Measurements from ENCODE around the gene SUZ12. TPM values are rescaled to one million over a fixed set of nuclear protein-coding genes. Genes with fewer than 3 reads are reported as not detected.
"Not testable (repeated sequence)": the region's sequence is repeated elsewhere in the genome, so short reads cannot be mapped to it uniquely, and the experiment has no call there.

The SUZ12 gene
- total RNA-seq, 2 experiments from 2014 or later, result 27.8 to 68.2 TPM

DNA sequence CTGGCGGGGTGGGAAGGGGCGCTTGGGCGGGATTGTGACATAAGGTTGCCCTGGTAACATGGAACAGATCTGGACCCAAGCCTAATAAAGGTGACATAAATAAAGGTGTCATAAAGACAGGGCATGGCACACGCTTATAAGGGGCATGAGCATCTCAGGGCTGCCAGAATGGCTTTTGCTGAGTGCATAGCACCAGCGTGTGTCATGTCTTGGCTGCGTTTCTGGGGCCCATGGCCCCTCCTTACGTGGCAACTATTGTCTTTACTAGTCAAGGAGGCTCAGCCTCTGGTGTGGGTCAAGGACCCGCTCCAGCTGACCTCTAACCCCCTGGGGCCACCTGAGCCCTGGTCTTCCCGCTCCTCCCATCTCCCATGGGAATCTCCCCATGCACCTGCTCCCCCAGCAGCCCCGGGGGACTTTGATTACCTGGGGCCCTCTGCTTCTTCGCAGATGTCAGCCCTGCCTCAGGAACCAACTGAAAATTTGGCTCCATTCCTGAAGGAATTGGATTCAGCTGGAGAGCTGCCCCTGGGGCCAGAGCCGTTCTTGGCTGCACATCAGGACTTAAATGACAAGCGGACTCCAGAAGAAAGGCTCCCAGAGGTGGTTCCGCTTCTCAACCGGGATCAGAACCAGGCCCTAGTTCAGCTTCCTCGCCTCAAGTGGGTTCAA is 84.3 kb downstream of the SUZ12 start:
- Histone ChIP-seq H3K36me3 (ENCODE audit: insufficient read depth, low read length) (peaks cover 15% of the 10 kb centered on the region), H3K9me3 (ENCODE audit: low read length) (no peaks in the 10 kb centered on the region), H4K20me1 (ENCODE audit: insufficient read depth, low read length) (no peaks in the 10 kb centered on the region), H3K4me1 (ENCODE audit: insufficient read depth, low read length, poor library complexity, severe bottlenecking) (no peaks in the 10 kb centered on the region), H2AFZ (ENCODE audit: low read length) (no peak overlapping the region), H3K9me2 (ENCODE audit: insufficient read depth, low read length) (no peaks in the 10 kb centered on the region), H3K79me2 (ENCODE audit: insufficient read depth, low read depth, low read length) (0 out of 2 replicates have a peak, but pooled peaks cover 2% of the 10 kb centered on the region), H3K27ac (ENCODE audit: low read depth, low read length, poor library complexity, severe bottlenecking) (no peak overlapping the region), H3K4me2 (ENCODE audit: low read length) (no peak overlapping the region), H3K4me3 (ENCODE audit: low read depth, low read length, poor library complexity, severe bottlenecking) (no peak overlapping the region)
- POLR2A ChIA-PET, result no interaction called here
- BruUV-seq (replicated peaks), result no TSS peak
- TF ChIP-seq CTCF (conservative IDR thresholded peaks at IDR 0.05; ENCODE audit: low read length) (no peak), EZH2phosphoT487 (IDR thresholded peaks at IDR 0.05; ENCODE audit: borderline replicate concordance, low read depth, low read length) (no peak)
- intact Hi-C loops (cut with micrococcal nuclease; ENCODE audit: unreplicated experiment), result no loop called here
- DNase-seq (ENCODE audit: low spot score), result no peak
- CTCF ChIA-PET (ENCODE audit: unreplicated experiment), result no interaction called here

GRCh38 chr17:32021615-32021955 is 84.8 kb downstream of the SUZ12 start:
- Histone ChIP-seq H3K9me3 (ENCODE audit: low read length) (no peaks in the 10 kb centered on the region), H3K36me3 (ENCODE audit: insufficient read depth, low read length) (peaks cover 15% of the 10 kb centered on the region), H3K9me2 (ENCODE audit: insufficient read depth, low read length) (no peaks in the 10 kb centered on the region), H3K79me2 (ENCODE audit: insufficient read depth, low read depth, low read length) (no peaks in the 10 kb centered on the region), H2AFZ (ENCODE audit: low read length) (no peak overlapping the region), H4K20me1 (ENCODE audit: insufficient read depth, low read length) (no peaks in the 10 kb centered on the region), H3K4me2 (ENCODE audit: low read length) (no peak overlapping the region), H3K4me1 (ENCODE audit: insufficient read depth, low read length, poor library complexity, severe bottlenecking) (no peaks in the 10 kb centered on the region), H3K27ac (ENCODE audit: low read depth, low read length, poor library complexity, severe bottlenecking) (no peak overlapping the region), H3K4me3 (ENCODE audit: low read depth, low read length, poor library complexity, severe bottlenecking) (no peak overlapping the region)
- intact Hi-C loops (cut with micrococcal nuclease; ENCODE audit: unreplicated experiment), result no loop called here
- no TSS peak for BruUV-seq (replicated peaks)
- TF ChIP-seq CTCF (conservative IDR thresholded peaks at IDR 0.05; ENCODE audit: low read length), result no peak
- no peak for TF ChIP-seq EZH2phosphoT487 (IDR thresholded peaks at IDR 0.05; ENCODE audit: borderline replicate concordance, low read depth, low read length)
- DNase-seq (ENCODE audit: low spot score), result no peak
- CTCF ChIA-PET (ENCODE audit: unreplicated experiment), result no interaction called here
- POLR2A ChIA-PET, result no interaction called here

DNA sequence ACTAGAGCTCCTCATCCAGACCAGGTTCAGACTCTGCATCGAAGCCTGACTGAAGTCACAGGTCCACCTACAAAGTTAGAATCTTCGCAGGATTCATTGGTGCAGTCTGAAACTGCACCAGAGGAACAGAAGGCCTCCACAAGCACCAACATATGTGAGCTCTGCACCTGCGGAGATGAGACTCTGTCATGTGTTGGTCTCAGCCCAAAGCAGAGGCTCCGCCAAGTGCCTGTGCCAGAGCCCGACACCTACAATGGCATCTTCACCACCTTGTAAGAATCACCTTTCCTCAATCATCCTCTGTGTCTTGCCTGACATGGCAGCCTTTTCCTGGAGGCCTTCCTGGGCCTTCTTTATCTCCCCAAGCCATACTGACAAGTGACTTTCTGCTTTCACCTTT is 85.7 kb downstream of the SUZ12 start:
- DNase-seq (ENCODE audit: low spot score); H3K9me2 ChIP-seq (ENCODE audit: insufficient read depth, low read length); H2AFZ ChIP-seq (ENCODE audit: low read length); CTCF ChIA-PET (ENCODE audit: unreplicated experiment); H3K27ac ChIP-seq (ENCODE audit: low read depth, low read length, poor library complexity, severe bottlenecking); H3K9me3 ChIP-seq (ENCODE audit: low read length); BruUV-seq (replicated peaks); POLR2A ChIA-PET; H3K4me2 ChIP-seq (ENCODE audit: low read length); H3K79me2 ChIP-seq (ENCODE audit: insufficient read depth, low read depth, low read length); H3K4me3 ChIP-seq (ENCODE audit: low read depth, low read length, poor library complexity, severe bottlenecking); H3K4me1 ChIP-seq (ENCODE audit: insufficient read depth, low read length, poor library complexity, severe bottlenecking); H4K20me1 ChIP-seq (ENCODE audit: insufficient read depth, low read length); intact Hi-C loops (cut with micrococcal nuclease; ENCODE audit: unreplicated experiment): not testable (repeated sequence)
- H3K36me3 ChIP-seq (ENCODE audit: insufficient read depth, low read length), result peaks cover 15% of the 10 kb centered on the region

DNA sequence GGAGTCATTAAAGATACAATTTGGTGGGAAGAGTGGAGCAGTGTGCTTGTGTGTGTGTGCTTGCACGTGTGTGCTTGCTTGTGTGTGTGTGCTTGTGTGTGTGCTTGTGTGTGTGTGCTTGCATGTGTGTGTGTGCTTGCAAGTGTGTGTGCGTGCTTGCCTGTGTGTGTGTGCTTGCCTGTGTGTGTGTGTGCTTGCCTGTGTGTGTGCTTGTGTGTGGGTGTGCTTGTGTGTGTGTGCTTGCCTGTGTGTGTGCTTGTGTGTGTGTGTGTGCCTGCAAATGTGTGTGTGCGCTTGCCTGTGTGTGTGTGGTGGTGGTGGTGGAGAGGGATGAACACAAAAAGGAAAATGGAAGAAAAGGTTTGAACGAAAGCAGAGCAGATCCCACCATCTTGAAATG is 90.5 kb downstream of the SUZ12 start:
- intact Hi-C loops (cut with micrococcal nuclease; ENCODE audit: unreplicated experiment); H3K4me2 ChIP-seq (ENCODE audit: low read length); H3K4me1 ChIP-seq (ENCODE audit: insufficient read depth, low read length, poor library complexity, severe bottlenecking); DNase-seq (ENCODE audit: low spot score); H3K9me2 ChIP-seq (ENCODE audit: insufficient read depth, low read length); H3K27ac ChIP-seq (ENCODE audit: low read depth, low read length, poor library complexity, severe bottlenecking); H3K9me3 ChIP-seq (ENCODE audit: low read length); POLR2A ChIA-PET; H3K36me3 ChIP-seq (ENCODE audit: insufficient read depth, low read length); H3K79me2 ChIP-seq (ENCODE audit: insufficient read depth, low read depth, low read length); CTCF ChIA-PET (ENCODE audit: unreplicated experiment); H4K20me1 ChIP-seq (ENCODE audit: insufficient read depth, low read length); H2AFZ ChIP-seq (ENCODE audit: low read length); H3K4me3 ChIP-seq (ENCODE audit: low read depth, low read length, poor library complexity, severe bottlenecking); BruUV-seq (replicated peaks): not testable (repeated sequence)

Measured in OCI-LY7 (cell line).